Measurements from ENCODE around the gene FURIN. TPM values are rescaled to one million over a fixed set of nuclear protein-coding genes. Genes with fewer than 3 reads are reported as not detected.

Gene FURIN
- polyA plus RNA-seq, 1 experiment, result 30.9 TPM

GRCh38 chr15:90857337-90857736 is 11.1 kb upstream of the FURIN start:
- no peak for DNase-seq (ENCODE audit: low read depth)
- Histone ChIP-seq H3K27me3 (ENCODE audit: control insufficient read depth, insufficient read depth, low read length) (no peaks in the 10 kb centered on the region), H3K4me3 (ENCODE audit: low read depth, low read length) (no peak overlapping the region), H3K36me3 (ENCODE audit: control insufficient read depth, insufficient read depth, low read length) (no peaks in the 10 kb centered on the region)
- POLR2A ChIA-PET, result no interaction called here
- CTCF ChIA-PET, result interaction anchor here (1.1 kb wide), 1 partner anchor 10 kb away, joined by 3 read pairs; no protein-coding TSS in a partner anchor
- no peak for TF ChIP-seq CTCF (IDR thresholded peaks at IDR 0.05; ENCODE audit: insufficient read depth, low read depth, low read length)

GRCh38 chr15:90857883-90858443 is 10.4 kb upstream of the FURIN start:
- Histone ChIP-seq H3K36me3 (ENCODE audit: control insufficient read depth, insufficient read depth, low read length) (no peaks in the 10 kb centered on the region), H3K27me3 (ENCODE audit: control insufficient read depth, insufficient read depth, low read length) (no peaks in the 10 kb centered on the region), H3K4me3 (ENCODE audit: low read depth, low read length) (no peak overlapping the region)
- POLR2A ChIA-PET, result no interaction called here
- no peak for TF ChIP-seq CTCF (IDR thresholded peaks at IDR 0.05; ENCODE audit: insufficient read depth, low read depth, low read length)
- DNase-seq (ENCODE audit: low read depth), result no peak
- CTCF ChIA-PET, result interaction anchor here (0.6 to 1.5 kb wide), 3 partner anchors 9 to 255 kb away, joined by 3 to 4 read pairs (median 3); partner anchors contain the start of gene HDDC3

GRCh38 chr15:90859234-90860131 is 8.9 kb upstream of the FURIN start:
- H3K36me3 ChIP-seq (ENCODE audit: control insufficient read depth, insufficient read depth, low read length), result no peaks in the 10 kb centered on the region
- ChIA-PET CTCF (interaction anchor here (0.7 to 1.5 kb wide), 4 partner anchors 14 to 84 kb away, joined by 3 to 6 read pairs (median 3); partner anchors contain the start of gene HDDC3), POLR2A (interaction anchor here (0.6 to 0.9 kb wide), 2 partner anchors 8 to 834 kb away, joined by 6 to 15 read pairs; no protein-coding TSS in a partner anchor)
- TF ChIP-seq CTCF (IDR thresholded peaks at IDR 0.05; ENCODE audit: insufficient read depth, low read depth, low read length), result no peak
- H3K27me3 ChIP-seq (ENCODE audit: control insufficient read depth, insufficient read depth, low read length), result no peaks in the 10 kb centered on the region
- no peak overlapping the region for H3K4me3 ChIP-seq (ENCODE audit: low read depth, low read length)
- no peak for DNase-seq (ENCODE audit: low read depth)

GRCh38 chr15:90860450-90860849 is 7.9 kb upstream of the FURIN start:
- TF ChIP-seq CTCF (IDR thresholded peaks at IDR 0.05; ENCODE audit: insufficient read depth, low read depth, low read length), result no peak
- Histone ChIP-seq H3K4me3 (ENCODE audit: low read depth, low read length) (no peak overlapping the region), H3K36me3 (ENCODE audit: control insufficient read depth, insufficient read depth, low read length) (no peaks in the 10 kb centered on the region), H3K27me3 (ENCODE audit: control insufficient read depth, insufficient read depth, low read length) (no peaks in the 10 kb centered on the region)
- CTCF ChIA-PET, result no interaction called here
- no peak for DNase-seq (ENCODE audit: low read depth)
- POLR2A ChIA-PET, result no interaction called here

- TF ChIP-seq CTCF (IDR thresholded peaks at IDR 0.05; ENCODE audit: insufficient read depth, low read depth, low read length), result no peak
- no peaks in the 10 kb centered on the region for H3K27me3 ChIP-seq (ENCODE audit: control insufficient read depth, insufficient read depth, low read length)
- ChIA-PET POLR2A (no interaction called here), CTCF (no interaction called here)
- DNase-seq (ENCODE audit: low read depth), result no peak
- no peak overlapping the region for H3K4me3 ChIP-seq (ENCODE audit: low read depth, low read length)
- H3K36me3 ChIP-seq (ENCODE audit: control insufficient read depth, insufficient read depth, low read length), result no peaks in the 10 kb centered on the region
Observed at GRCh38 chr15:90860942-90861675, 7.3 kb upstream of the FURIN start.

Measured in BJ (cell line).